Adipocyte (in vitro differentiated cells): ENCODE measurements around the gene OR2Y1.
"Not testable (repeated sequence)": the region's sequence is repeated elsewhere in the genome, so short reads cannot be mapped to it uniquely, and the experiment has no call there.

Experiments used
- DNase-seq: peaks from one replicate; pipeline ENCODE4 v3.0.0-alpha.2; 2015; ENCODE audit warnings: low read depth
- H3K27me3 ChIP-seq: replicated peaks from 2 replicates; pipeline ENCODE4 v1.7.0; 2013; ENCODE audit warnings: mild to moderate bottlenecking, low read length, moderate library complexity; ENCODE audit not compliant: control insufficient read depth, insufficient read depth
- H3K36me3 ChIP-seq: 2 replicates; pipeline ENCODE4 v1.7.0; 2013; ENCODE audit warnings: low read length, mild to moderate bottlenecking, moderate library complexity; ENCODE audit not compliant: control insufficient read depth, insufficient read depth, severe bottlenecking
- H3K4me1 ChIP-seq: 2 replicates; pipeline ENCODE4 v1.7.0; 2013; ENCODE audit warnings: mild to moderate bottlenecking, low read length, moderate library complexity; ENCODE audit not compliant: control insufficient read depth, insufficient read depth
- H3K4me3 ChIP-seq: 2 replicates; pipeline ENCODE4 v1.7.0; 2013; ENCODE audit warnings: mild to moderate bottlenecking, low read length, moderate library complexity
- H3K9ac ChIP-seq: 2 replicates; pipeline ENCODE4 v1.7.0; 2013; ENCODE audit warnings: mild to moderate bottlenecking, low read length, moderate library complexity
- H3K9me3 ChIP-seq: 2 replicates; pipeline ENCODE4 v1.7.0; 2013; ENCODE audit warnings: mild to moderate bottlenecking, low read length, moderate library complexity; ENCODE audit not compliant: control insufficient read depth

OR2Y1 gene

GRCh38 chr5:180724944-180725343 is 14.9 kb downstream of the OR2Y1 start:
- H3K4me1 ChIP-seq: no peaks in the 10 kb centered on the region

GRCh38 chr5:180723936-180724335 is 15.9 kb downstream of the OR2Y1 start:
- H3K9ac ChIP-seq: no peak overlapping the region
- no peaks in the 10 kb centered on the region for H3K36me3 ChIP-seq
- no peak for DNase-seq
- H3K27me3 ChIP-seq: peaks cover 19% of the 10 kb centered on the region
- no peak overlapping the region for H3K4me3 ChIP-seq
- no peaks in the 10 kb centered on the region for H3K9me3 ChIP-seq
- H3K4me1 ChIP-seq: no peaks in the 10 kb centered on the region

More at GRCh38 chr5:180724944-180725343, 14.9 kb downstream of the OR2Y1 start:
- Histone ChIP-seq H3K36me3 (no peaks in the 10 kb centered on the region), H3K4me3 (no peak overlapping the region), H3K9me3 (no peaks in the 10 kb centered on the region), H3K27me3 (peaks cover 19% of the 10 kb centered on the region), H3K9ac (no peak overlapping the region)
- no peak for DNase-seq

- Histone ChIP-seq H3K9me3 (no peaks in the 10 kb centered on the region), H3K4me3 (no peak overlapping the region), H3K36me3 (no peaks in the 10 kb centered on the region), H3K9ac (no peak overlapping the region), H3K27me3 (peaks cover 28% of the 10 kb centered on the region), H3K4me1 (no peaks in the 10 kb centered on the region)
- DNase-seq: no peak
These were observed 19.4 kb downstream of the OR2Y1 start for GRCh38 chr5:180720486-180720885.

- Histone ChIP-seq H3K9ac (no peak overlapping the region), H3K9me3 (no peaks in the 10 kb centered on the region), H3K4me1 (no peaks in the 10 kb centered on the region), H3K4me3 (no peak overlapping the region), H3K27me3 (peaks cover 26% of the 10 kb centered on the region), H3K36me3 (no peaks in the 10 kb centered on the region)
- no peak for DNase-seq
These were observed 20.1 kb downstream of the OR2Y1 start for GRCh38 chr5:180719781-180720180.

- no peaks in the 10 kb centered on the region for H3K36me3 ChIP-seq
- no peaks in the 10 kb centered on the region for H3K9me3 ChIP-seq
- H3K27me3 ChIP-seq: peaks cover 21% of the 10 kb centered on the region
- H3K9ac ChIP-seq: no peak overlapping the region
- H3K4me3 ChIP-seq: no peak overlapping the region
- DNase-seq: peak; percentile 70
- no peaks in the 10 kb centered on the region for H3K4me1 ChIP-seq
These were observed 20.9 kb downstream of the OR2Y1 start for GRCh38 chr5:180718810-180719453.

GRCh38 chr5:180717989-180718388 is 21.9 kb downstream of the OR2Y1 start:
- no peaks in the 10 kb centered on the region for H3K36me3 ChIP-seq
- no peak for DNase-seq
- peaks cover 24% of the 10 kb centered on the region for H3K27me3 ChIP-seq
- no peaks in the 10 kb centered on the region for H3K4me1 ChIP-seq
- peaks cover 2% of the 10 kb centered on the region for H3K9me3 ChIP-seq
- no peak overlapping the region for H3K9ac ChIP-seq
- H3K4me3 ChIP-seq: no peak overlapping the region

GRCh38 chr5:180704362-180704761 is 35.5 kb downstream of the OR2Y1 start:
- Histone ChIP-seq H3K27me3 (peaks cover 5% of the 10 kb centered on the region), H3K36me3 (no peaks in the 10 kb centered on the region), H3K4me3 (no peak overlapping the region), H3K9ac (no peak overlapping the region), H3K4me1 (peaks cover under 1% of the 10 kb centered on the region), H3K9me3 (peaks cover 3% of the 10 kb centered on the region)
- DNase-seq: no peak

GRCh38 chr5:180703912-180704311 is 35.9 kb downstream of the OR2Y1 start:
- no peak overlapping the region for H3K9ac ChIP-seq
- no peaks in the 10 kb centered on the region for H3K36me3 ChIP-seq
- peaks cover 3% of the 10 kb centered on the region for H3K9me3 ChIP-seq
- peaks cover 5% of the 10 kb centered on the region for H3K27me3 ChIP-seq
- DNase-seq: no peak
- no peak overlapping the region for H3K4me3 ChIP-seq
- H3K4me1 ChIP-seq: peaks cover 5% of the 10 kb centered on the region

- H3K9ac ChIP-seq, H3K9me3 ChIP-seq, H3K4me1 ChIP-seq, DNase-seq, H3K36me3 ChIP-seq, H3K4me3 ChIP-seq, H3K27me3 ChIP-seq: not testable (repeated sequence)
These were observed 36.5 kb downstream of the OR2Y1 start for GRCh38 chr5:180703371-180703770.

GRCh38 chr5:180700440-180700839 is 39.4 kb downstream of the OR2Y1 start:
- H3K36me3 ChIP-seq, H3K4me3 ChIP-seq, DNase-seq, H3K4me1 ChIP-seq, H3K27me3 ChIP-seq, H3K9ac ChIP-seq: not testable (repeated sequence)
- peaks cover 15% of the 10 kb centered on the region for H3K9me3 ChIP-seq

- Histone ChIP-seq H3K9me3 (peaks cover 19% of the 10 kb centered on the region), H3K27me3 (no peaks in the 10 kb centered on the region), H3K9ac (no peak overlapping the region), H3K36me3 (no peaks in the 10 kb centered on the region), H3K4me3 (no peak overlapping the region), H3K4me1 (peaks cover 7% of the 10 kb centered on the region)
- no peak for DNase-seq
These were observed 40.8 kb downstream of the OR2Y1 start for GRCh38 chr5:180699042-180699441.

GRCh38 chr5:180696116-180696515 is 43.7 kb downstream of the OR2Y1 start:
- Histone ChIP-seq H3K9me3 (peaks cover 16% of the 10 kb centered on the region), H3K27me3 (peaks cover 14% of the 10 kb centered on the region), H3K4me3 (no peak overlapping the region), H3K9ac (no peak overlapping the region), H3K4me1 (peaks cover 15% of the 10 kb centered on the region), H3K36me3 (no peaks in the 10 kb centered on the region)
- no peak for DNase-seq
